Stomach (tissue), 4 donors: ENCODE data around the gene SLC4A4.

ENCODE experiments used
- CTCF ChIP-seq, 7 experiments: fragments of 450-650 bp in 4 of 7; fragments of 200-600 bp in 3 of 7; sonication (generic) in 3 of 7; IDR thresholded peaks; one replicate each; pipeline ENCODE4 v1.5.1; 2016 to 2019; ENCODE audit warnings: antibody characterized with exemption in 7 of 7, control low read depth in 2 of 7, mild to moderate bottlenecking in 1 of 7
- POLR2A ChIP-seq, 4 donors: fragments of 450-650 bp; IDR thresholded peaks; one replicate each; pipeline ENCODE4 v1.6.1; 2016; ENCODE audit warnings: antibody characterized with exemption in 4 of 4, control low read depth in 2 of 4, mild to moderate bottlenecking in 1 of 4, moderate library complexity in 1 of 4
- POLR2AphosphoS5 ChIP-seq, 3 donors: sonication (generic); formaldehyde crosslinking; IDR thresholded peaks; one replicate each; pipeline ENCODE4 v1.6.1; 2016; ENCODE audit warnings: antibody characterized with exemption in 3 of 3

GRCh38 chr4:71593311-71593710 is 254.5 kb downstream of the SLC4A4 start:
- no peak for TF ChIP-seq CTCF (IDR thresholded peaks at IDR 0.05)
- TF ChIP-seq POLR2AphosphoS5 (IDR thresholded peaks at IDR 0.05): no peak
- no peak for TF ChIP-seq POLR2A (IDR thresholded peaks at IDR 0.05)
